ENCODE measurements around the gene SZRD1.

GRCh38 chr1:16351456-16351993 is 15.5 kb upstream of the SZRD1 start:
- TF ChIP-seq CTCF (conservative IDR thresholded peaks at IDR 0.05; ENCODE audit: low read depth, low read length) (no peak), EZH2 (IDR thresholded peaks at IDR 0.05; ENCODE audit: low read length, unreplicated experiment) (no peak), EZH2phosphoT487 (IDR thresholded peaks at IDR 0.05; ENCODE audit: borderline replicate concordance, low read length) (no peak)
